GM12878 (cell line): Measurements from ENCODE around the gene MAPK8IP3. TPM values are rescaled to one million over a fixed set of nuclear protein-coding genes. Genes with fewer than 3 reads are reported as not detected.

Experiments used
- ATAC-seq: fragments of 200-7000 bp; cut with Tn5 transposase; 3 replicates; pipeline ENCODE4 v1.9.1; 2020; ENCODE audit warnings: mild to moderate bottlenecking, moderate library complexity
- BruUV-seq: library from RNA; stranded (reverse); fragments of 400-500 nt; replicated peaks from 2 replicates; lab custom pipeline; 2021; lab: Mats Ljungman, UMichigan
- CTCF ChIA-PET: fragments of 300-600 bp; sonication (Branson Sonifier 250); formaldehyde crosslinking; extraction: SDS; loops from one replicate; lab custom pipeline; 2021; ENCODE audit warnings: inconsistent platforms; lab: Yijun Ruan, JAX
- POLR2A ChIA-PET: fragments of 350-600 bp; formaldehyde crosslinking; extraction: SDS; loops from one replicate; lab custom pipeline; 2021; ENCODE audit warnings: inconsistent platforms; lab: Charles Lee
- RAD21 ChIA-PET: fragments of 300-600 bp; sonication (Branson Sonifier 250); formaldehyde crosslinking; loops from one replicate; lab custom pipeline; 2023; ENCODE audit warnings: antibody characterized with exemption; ENCODE audit not compliant: unreplicated experiment; lab: Charles Lee
- SMC1A ChIA-PET: fragments of 300-600 bp; sonication (Branson Sonifier 250); formaldehyde crosslinking; loops from one replicate; lab custom pipeline; 2023; ENCODE audit not compliant: unreplicated experiment, uncharacterized antibody; lab: Charles Lee
- DNase-seq: peaks from one replicate; pipeline ENCODE4 v3.0.0-alpha.2; 2011; ENCODE audit warnings: low read depth, low spot score
- FAIRE-seq: peaks from 3 replicates; lab custom pipeline; 2011; peaks lifted over from hg19 to GRCh38; lab: Jason Lieb, UNC
- H2AFZ ChIP-seq: 2 replicates; pipeline ENCODE4 v1.6.0; 2011; ENCODE audit warnings: low read depth, low read length, control low read depth; ENCODE audit not compliant: control insufficient read depth
- H3K27ac ChIP-seq: 2 replicates; pipeline ENCODE4 v1.5.1; 2011; ENCODE audit warnings: control low read depth; ENCODE audit not compliant: control insufficient read depth, insufficient read depth
- H3K27me3 ChIP-seq, 2 experiments: replicated peaks in 1 of 2; 2 replicates each; pipeline versions ENCODE4 v1.6.0 to v1.6.1; 2011; ENCODE audit warnings: low read length in 1 of 2; ENCODE audit not compliant: control insufficient read depth in 2 of 2, insufficient read depth in 2 of 2
- H3K36me3 ChIP-seq, 2 experiments: 2 replicates each; pipeline ENCODE4 v1.5.1; 2011; ENCODE audit warnings: low read length in 1 of 2; ENCODE audit not compliant: control insufficient read depth in 2 of 2, insufficient read depth in 2 of 2
- H3K4me1 ChIP-seq: 2 replicates; pipeline ENCODE4 v1.6.1; 2011; ENCODE audit warnings: mild to moderate bottlenecking, low read length, moderate library complexity, mixed read lengths; ENCODE audit not compliant: control insufficient read depth, insufficient read depth
- H3K4me2 ChIP-seq: 2 replicates; pipeline ENCODE4 v1.6.0; 2011; ENCODE audit warnings: control low read depth; ENCODE audit not compliant: control insufficient read depth, insufficient read depth
- H3K4me3 ChIP-seq: fragments of 200-600 bp; sonication (generic); 2 replicates; pipeline ENCODE4 v1.5.1; 2016
- H3K79me2 ChIP-seq: 2 replicates; pipeline ENCODE4 v1.6.0; 2011; ENCODE audit warnings: low read length; ENCODE audit not compliant: control insufficient read depth, insufficient read depth
- H3K9ac ChIP-seq: 2 replicates; pipeline ENCODE4 v1.8.0; 2011; ENCODE audit warnings: low read length, control low read depth, mixed read lengths; ENCODE audit not compliant: control insufficient read depth, insufficient read depth
- H3K9me3 ChIP-seq: replicated peaks from 3 replicates; pipeline ENCODE4 v1.5.1; 2011; ENCODE audit warnings: mild to moderate bottlenecking, low read length; ENCODE audit not compliant: control insufficient read depth, insufficient read depth
- H4K20me1 ChIP-seq: 2 replicates; pipeline ENCODE4 v1.6.0; 2011; ENCODE audit not compliant: control insufficient read depth, insufficient read depth
- BACH1 ChIP-seq: fragments of 450-650 bp; IDR thresholded peaks from 2 replicates; pipeline ENCODE4 v1.6.1; 2017; ENCODE audit warnings: mild to moderate bottlenecking, borderline replicate concordance
- BCL11A ChIP-seq: IDR thresholded peaks from 2 replicates; pipeline ENCODE4 v1.6.1; 2011; ENCODE audit warnings: low read depth, low read length
- CREM ChIP-seq: IDR thresholded peaks from 2 replicates; pipeline ENCODE4 v1.6.1; 2014; ENCODE audit warnings: antibody characterized with exemption, low read depth
- GATAD2B ChIP-seq: fragments of 450-650 bp; conservative IDR thresholded peaks from 2 replicates; pipeline ENCODE4 v1.6.1; 2017; ENCODE audit warnings: low read depth, mild to moderate bottlenecking, moderate library complexity
- PAX5 ChIP-seq: IDR thresholded peaks from 2 replicates; pipeline ENCODE4 v1.6.1; 2011; ENCODE audit warnings: low read depth, low read length, borderline replicate concordance
- ZNF207 ChIP-seq: fragments of 450-650 bp; IDR thresholded peaks from 2 replicates; pipeline ENCODE4 v1.6.1; 2014; ENCODE audit warnings: antibody characterized with exemption, mild to moderate bottlenecking, borderline replicate concordance
- ZNF274 ChIP-seq: IDR thresholded peaks from one replicate; pipeline ENCODE4 v1.8.0; 2011; ENCODE audit not compliant: insufficient read length, insufficient read depth
- WGBS: methylation state at CpG from one replicate; pipeline ENCODE4 v1.1.6; 2016; ENCODE audit warnings: low lambda C conversion rate; ENCODE audit not compliant: insufficient replicate concordance, insufficient coverage; ENCODE audit errors: missing lambda C conversion rate; 5-methylcytosine and 5-hydroxymethylcytosine counted together
- in situ Hi-C: fragments of 300-500 bp; cut with MboI; formaldehyde crosslinking; loops from 9 replicates; pipeline ENCODE4 v1.14.3; 2018; ENCODE audit warnings: mixed read lengths
- intact Hi-C: fragments of 100-400 bp; cut with micrococcal nuclease; formaldehyde crosslinking; loops from one replicate; pipeline ENCODE4 v1.14.2; 2022; ENCODE audit not compliant: unreplicated experiment
- polyA plus RNA-seq, 11 experiments: library from polyadenylated mRNA; depleted of rRNA in 4 of 11; unstranded in 6 of 11; stranded (reverse) in 5 of 11; fragments of >200 nt; fragmentation: Nextera tagmentation in 4 of 11; fragmentation: Illumina TruSeq in 1 of 11; extraction: Ambion mirVana in 4 of 11; extraction: Trizol in 1 of 11; gene quantifications; 1 replicate in 1 of 11; 2 replicates in 10 of 11; pipeline versions ENCODE4 v1.2.1 to v1.2.3, GENCODE V29; 2011 to 2016; ENCODE audit warnings: inconsistent platforms in 2 of 11, missing spikeins in 2 of 11, low read depth in 1 of 11
- total RNA-seq, 4 experiments: library from RNA; depleted of rRNA in 3 of 4; stranded (reverse); fragments of >200 nt in 3 of 4; fragmentation: Illumina TruSeq in 1 of 4; extraction: Trizol in 1 of 4; gene quantifications; 2 replicates each; pipeline versions ENCODE4 v1.2.1 to v1.2.3, GENCODE V29; 2013 to 2021
- TF ChIP-seq, protein P1 (sequence below): fragments of 450-650 bp; IDR thresholded peaks from 2 replicates; pipeline ENCODE4 v1.6.1; 2016; ENCODE audit warnings: mild to moderate bottlenecking
- TF ChIP-seq, protein P2 (sequence below): fragments of 150-350 bp; IDR thresholded peaks from 2 replicates; pipeline ENCODE4 v1.6.1; 2014; ENCODE audit warnings: mild to moderate bottlenecking, low read depth, low read length
- TF ChIP-seq, protein P3 (sequence below): fragments of 450-650 bp; IDR thresholded peaks from 2 replicates; pipeline ENCODE4 v1.6.1; 2014; ENCODE audit warnings: mild to moderate bottlenecking
- TF ChIP-seq, protein P4 (sequence below): IDR thresholded peaks from 2 replicates; pipeline ENCODE4 v1.6.1; 2012; ENCODE audit warnings: mild to moderate bottlenecking, low read depth, low read length

Gene MAPK8IP3
- total and polyA plus RNA-seq, 10 of the 15 experiments (the other 5 are each of a cell fraction or from before 2014, with no cell fraction given) = 0.06 to 67.9 (median 18.2) TPM

DNA sequence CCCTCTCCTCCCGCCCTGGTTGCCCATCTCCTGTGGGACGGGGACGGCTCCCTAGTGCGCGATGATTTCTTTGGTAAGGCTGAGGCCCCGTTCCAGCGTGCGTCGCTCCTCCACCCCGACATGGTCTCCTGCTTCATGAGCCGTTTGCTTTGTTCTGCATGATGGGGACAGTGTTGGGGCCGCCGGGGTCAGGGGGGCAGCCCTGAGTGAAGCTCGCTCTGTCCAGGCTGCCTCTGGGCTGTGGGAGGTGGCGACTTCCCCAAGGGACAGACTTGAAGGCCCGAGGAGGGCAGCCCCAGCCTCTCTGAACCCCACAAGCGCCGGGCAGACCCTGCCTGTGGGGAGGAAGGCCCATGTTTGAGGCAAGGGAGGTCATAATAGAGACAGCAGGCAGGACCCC is 52.9 kb downstream of the MAPK8IP3 start:
- intact Hi-C loops (no loop called here), in situ Hi-C loops (no loop called here)
- Histone ChIP-seq H3K9ac (no peak overlapping the region), H3K4me1 (no peaks in the 10 kb centered on the region), H3K27me3 (no peaks in the 10 kb centered on the region), H3K79me2 (no peaks in the 10 kb centered on the region), H3K4me2 (no peak overlapping the region), H3K36me3 (peaks cover 0 to 6% of the 10 kb centered on the region in 2 experiments; a peak in 3 of 4 replicates), H3K4me3 (no peak overlapping the region), H3K9me3 (no peaks in the 10 kb centered on the region), H3K27ac (no peak overlapping the region), H4K20me1 (no peaks in the 10 kb centered on the region), H2AFZ (no peak overlapping the region)
- CTCF ChIA-PET = no interaction called here
- TF ChIP-seq PAX5 (no peak), CREM (no peak)
- TF ChIP-seq, protein P1, sequence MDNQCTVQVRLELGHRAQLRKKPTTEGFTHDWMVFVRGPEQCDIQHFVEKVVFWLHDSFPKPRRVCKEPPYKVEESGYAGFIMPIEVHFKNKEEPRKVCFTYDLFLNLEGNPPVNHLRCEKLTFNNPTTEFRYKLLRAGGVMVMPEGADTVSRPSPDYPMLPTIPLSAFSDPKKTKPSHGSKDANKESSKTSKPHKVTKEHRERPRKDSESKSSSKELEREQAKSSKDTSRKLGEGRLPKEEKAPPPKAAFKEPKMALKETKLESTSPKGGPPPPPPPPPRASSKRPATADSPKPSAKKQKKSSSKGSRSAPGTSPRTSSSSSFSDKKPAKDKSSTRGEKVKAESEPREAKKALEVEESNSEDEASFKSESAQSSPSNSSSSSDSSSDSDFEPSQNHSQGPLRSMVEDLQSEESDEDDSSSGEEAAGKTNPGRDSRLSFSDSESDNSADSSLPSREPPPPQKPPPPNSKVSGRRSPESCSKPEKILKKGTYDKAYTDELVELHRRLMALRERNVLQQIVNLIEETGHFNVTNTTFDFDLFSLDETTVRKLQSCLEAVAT = no peak
- POLR2A ChIA-PET = no interaction called here
- SMC1A ChIA-PET = no interaction called here
- no TSS peak for BruUV-seq
- ATAC-seq (no peak), DNase-seq (no peak), FAIRE-seq (no peak)
- RAD21 ChIA-PET = no interaction called here
- 87% methylated on average over 17 of the region's 18 CpGs for WGBS

DNA sequence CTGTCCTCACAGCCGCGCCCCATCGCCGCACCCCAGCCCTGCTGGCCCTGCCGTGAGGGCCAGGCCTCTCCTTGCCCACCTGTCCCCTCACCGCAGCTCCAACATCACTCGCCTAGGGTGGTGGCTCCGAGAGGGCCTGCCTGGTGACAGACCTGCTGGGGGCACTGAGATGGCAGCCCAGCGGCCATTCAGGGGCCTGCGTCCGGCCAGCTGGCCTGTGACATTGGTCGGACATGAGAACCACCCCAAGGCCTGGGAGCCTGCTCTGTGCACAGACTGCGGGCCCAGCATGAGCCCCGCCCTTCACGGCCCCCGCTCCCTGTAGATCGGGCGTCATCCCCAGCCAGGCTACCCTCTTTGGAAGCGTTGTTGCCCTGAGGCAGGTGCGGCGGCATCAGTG is 53.5 kb downstream of the MAPK8IP3 start:
- Histone ChIP-seq H3K27ac (no peak overlapping the region), H3K9ac (no peak overlapping the region), H3K4me2 (no peak overlapping the region), H3K27me3 (no peaks in the 10 kb centered on the region), H3K4me3 (no peak overlapping the region), H3K4me1 (no peaks in the 10 kb centered on the region), H3K79me2 (no peaks in the 10 kb centered on the region), H2AFZ (no peak overlapping the region), H4K20me1 (no peaks in the 10 kb centered on the region), H3K36me3 (peaks cover 0 to 9% of the 10 kb centered on the region in 2 experiments; a peak in 3 of 4 replicates), H3K9me3 (no peaks in the 10 kb centered on the region)
- ATAC-seq = no peak
- CTCF ChIA-PET = no interaction called here
- no TSS peak for BruUV-seq
- FAIRE-seq = no peak
- in situ Hi-C loops (no loop called here), intact Hi-C loops (no loop called here)
- SMC1A ChIA-PET = no interaction called here
- no peak for DNase-seq
- WGBS = 95% methylated on average over 17 of the region's 21 CpGs
- POLR2A ChIA-PET = no interaction called here
- RAD21 ChIA-PET = no interaction called here
- TF ChIP-seq ZNF274 = no peak
- TF ChIP-seq, protein P2, sequence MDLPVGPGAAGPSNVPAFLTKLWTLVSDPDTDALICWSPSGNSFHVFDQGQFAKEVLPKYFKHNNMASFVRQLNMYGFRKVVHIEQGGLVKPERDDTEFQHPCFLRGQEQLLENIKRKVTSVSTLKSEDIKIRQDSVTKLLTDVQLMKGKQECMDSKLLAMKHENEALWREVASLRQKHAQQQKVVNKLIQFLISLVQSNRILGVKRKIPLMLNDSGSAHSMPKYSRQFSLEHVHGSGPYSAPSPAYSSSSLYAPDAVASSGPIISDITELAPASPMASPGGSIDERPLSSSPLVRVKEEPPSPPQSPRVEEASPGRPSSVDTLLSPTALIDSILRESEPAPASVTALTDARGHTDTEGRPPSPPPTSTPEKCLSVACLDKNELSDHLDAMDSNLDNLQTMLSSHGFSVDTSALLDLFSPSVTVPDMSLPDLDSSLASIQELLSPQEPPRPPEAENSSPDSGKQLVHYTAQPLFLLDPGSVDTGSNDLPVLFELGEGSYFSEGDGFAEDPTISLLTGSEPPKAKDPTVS = no peak
- TF ChIP-seq GATAD2B = no peak
- no peak for TF ChIP-seq BACH1
- no peak for TF ChIP-seq BCL11A
- TF ChIP-seq, protein P3, sequence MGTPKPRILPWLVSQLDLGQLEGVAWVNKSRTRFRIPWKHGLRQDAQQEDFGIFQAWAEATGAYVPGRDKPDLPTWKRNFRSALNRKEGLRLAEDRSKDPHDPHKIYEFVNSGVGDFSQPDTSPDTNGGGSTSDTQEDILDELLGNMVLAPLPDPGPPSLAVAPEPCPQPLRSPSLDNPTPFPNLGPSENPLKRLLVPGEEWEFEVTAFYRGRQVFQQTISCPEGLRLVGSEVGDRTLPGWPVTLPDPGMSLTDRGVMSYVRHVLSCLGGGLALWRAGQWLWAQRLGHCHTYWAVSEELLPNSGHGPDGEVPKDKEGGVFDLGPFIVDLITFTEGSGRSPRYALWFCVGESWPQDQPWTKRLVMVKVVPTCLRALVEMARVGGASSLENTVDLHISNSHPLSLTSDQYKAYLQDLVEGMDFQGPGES = no peak
- TF ChIP-seq, protein P4, sequence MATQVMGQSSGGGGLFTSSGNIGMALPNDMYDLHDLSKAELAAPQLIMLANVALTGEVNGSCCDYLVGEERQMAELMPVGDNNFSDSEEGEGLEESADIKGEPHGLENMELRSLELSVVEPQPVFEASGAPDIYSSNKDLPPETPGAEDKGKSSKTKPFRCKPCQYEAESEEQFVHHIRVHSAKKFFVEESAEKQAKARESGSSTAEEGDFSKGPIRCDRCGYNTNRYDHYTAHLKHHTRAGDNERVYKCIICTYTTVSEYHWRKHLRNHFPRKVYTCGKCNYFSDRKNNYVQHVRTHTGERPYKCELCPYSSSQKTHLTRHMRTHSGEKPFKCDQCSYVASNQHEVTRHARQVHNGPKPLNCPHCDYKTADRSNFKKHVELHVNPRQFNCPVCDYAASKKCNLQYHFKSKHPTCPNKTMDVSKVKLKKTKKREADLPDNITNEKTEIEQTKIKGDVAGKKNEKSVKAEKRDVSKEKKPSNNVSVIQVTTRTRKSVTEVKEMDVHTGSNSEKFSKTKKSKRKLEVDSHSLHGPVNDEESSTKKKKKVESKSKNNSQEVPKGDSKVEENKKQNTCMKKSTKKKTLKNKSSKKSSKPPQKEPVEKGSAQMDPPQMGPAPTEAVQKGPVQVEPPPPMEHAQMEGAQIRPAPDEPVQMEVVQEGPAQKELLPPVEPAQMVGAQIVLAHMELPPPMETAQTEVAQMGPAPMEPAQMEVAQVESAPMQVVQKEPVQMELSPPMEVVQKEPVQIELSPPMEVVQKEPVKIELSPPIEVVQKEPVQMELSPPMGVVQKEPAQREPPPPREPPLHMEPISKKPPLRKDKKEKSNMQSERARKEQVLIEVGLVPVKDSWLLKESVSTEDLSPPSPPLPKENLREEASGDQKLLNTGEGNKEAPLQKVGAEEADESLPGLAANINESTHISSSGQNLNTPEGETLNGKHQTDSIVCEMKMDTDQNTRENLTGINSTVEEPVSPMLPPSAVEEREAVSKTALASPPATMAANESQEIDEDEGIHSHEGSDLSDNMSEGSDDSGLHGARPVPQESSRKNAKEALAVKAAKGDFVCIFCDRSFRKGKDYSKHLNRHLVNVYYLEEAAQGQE = no peak
- TF ChIP-seq ZNF207 = no peak
